H1 (cell line): ENCODE data around the gene CAMK2A. TPM values are rescaled to one million over a fixed set of nuclear protein-coding genes. Genes with fewer than 3 reads are reported as not detected.

Experiments used
- ASH2L ChIP-seq: fragments of 200-600, 300-600 bp; sonication (generic); IDR thresholded peaks from one replicate; pipeline ENCODE4 v1.7.1; 2017; ENCODE audit warnings: low read length
- CHD7 ChIP-seq: fragments of 300-600 bp; sonication (generic); IDR thresholded peaks from 2 replicates; pipeline ENCODE4 v1.7.1; 2012; ENCODE audit warnings: low read length, moderate library complexity, mild to moderate bottlenecking, inconsistent platforms; ENCODE audit not compliant: insufficient replicate concordance
- NRF1 ChIP-seq: IDR thresholded peaks from 2 replicates; pipeline ENCODE4 v1.6.1; 2011; ENCODE audit warnings: mild to moderate bottlenecking, low read depth, low read length, improper control_type of control experiment
- polyA plus RNA-seq, 7 experiments: library from polyadenylated mRNA; depleted of rRNA in 3 of 7; stranded (reverse) in 5 of 7; unstranded in 2 of 7; fragments of >200 nt in 5 of 7; fragments of 200-250 nt in 2 of 7; gene quantifications; 1 replicate in 5 of 7; 2 replicates in 1 of 7; 4 replicates in 1 of 7; pipeline versions ENCODE4 v1.2.1 to v1.2.3, GENCODE V29; 2011 to 2013; ENCODE audit warnings: missing spikeins in 2 of 7, mixed read lengths in 2 of 7
- total RNA-seq: library from RNA; stranded (reverse); fragmentation: NEBNext Ultra II Directional; extraction: Animal tissue kit (Norgen Biotek cat#: 25700); gene quantifications from 2 replicates; pipeline ENCODE4 v1.2.1, GENCODE V29; 2021

CAMK2A gene
- total and polyA plus RNA-seq, 2 of the 8 experiments (the other 6 are each of a cell fraction or from before 2014, with no cell fraction given): 0.20 to 0.28 TPM

- TF ChIP-seq CHD7: no peak
- TF ChIP-seq ASH2L: no peak
- no peak for TF ChIP-seq NRF1
Measured at GRCh38 chr5:150288791-150289190, 782 bp downstream of the CAMK2A start (continued).
